SHP77 (cell line): ENCODE results near the gene C1QBP.
A peak's percentile ranks its signal among the peaks of the same experiment; 100 is the strongest.
"Not testable (repeated sequence)": the region's sequence is repeated elsewhere in the genome, so short reads cannot be mapped to it uniquely, and the experiment has no call there.

Experiments
- DNase-seq, 2 experiments: peaks; one replicate each; lab custom pipeline; 2025; lab: John Stamatoyannopoulos, UW

The C1QBP gene

GRCh38 chr17:5438716-5439445 is at the start of gene C1QBP:
Gene C1QBP (minus strand): TSS chr17:5439155. CDS start chr17:5439073, 82 bp downstream.
- peak; percentile 86 to 92 for DNase-seq

- no peak for DNase-seq
Measured at GRCh38 chr17:5488752-5489151, 49.8 kb upstream of the C1QBP start.

DNA sequence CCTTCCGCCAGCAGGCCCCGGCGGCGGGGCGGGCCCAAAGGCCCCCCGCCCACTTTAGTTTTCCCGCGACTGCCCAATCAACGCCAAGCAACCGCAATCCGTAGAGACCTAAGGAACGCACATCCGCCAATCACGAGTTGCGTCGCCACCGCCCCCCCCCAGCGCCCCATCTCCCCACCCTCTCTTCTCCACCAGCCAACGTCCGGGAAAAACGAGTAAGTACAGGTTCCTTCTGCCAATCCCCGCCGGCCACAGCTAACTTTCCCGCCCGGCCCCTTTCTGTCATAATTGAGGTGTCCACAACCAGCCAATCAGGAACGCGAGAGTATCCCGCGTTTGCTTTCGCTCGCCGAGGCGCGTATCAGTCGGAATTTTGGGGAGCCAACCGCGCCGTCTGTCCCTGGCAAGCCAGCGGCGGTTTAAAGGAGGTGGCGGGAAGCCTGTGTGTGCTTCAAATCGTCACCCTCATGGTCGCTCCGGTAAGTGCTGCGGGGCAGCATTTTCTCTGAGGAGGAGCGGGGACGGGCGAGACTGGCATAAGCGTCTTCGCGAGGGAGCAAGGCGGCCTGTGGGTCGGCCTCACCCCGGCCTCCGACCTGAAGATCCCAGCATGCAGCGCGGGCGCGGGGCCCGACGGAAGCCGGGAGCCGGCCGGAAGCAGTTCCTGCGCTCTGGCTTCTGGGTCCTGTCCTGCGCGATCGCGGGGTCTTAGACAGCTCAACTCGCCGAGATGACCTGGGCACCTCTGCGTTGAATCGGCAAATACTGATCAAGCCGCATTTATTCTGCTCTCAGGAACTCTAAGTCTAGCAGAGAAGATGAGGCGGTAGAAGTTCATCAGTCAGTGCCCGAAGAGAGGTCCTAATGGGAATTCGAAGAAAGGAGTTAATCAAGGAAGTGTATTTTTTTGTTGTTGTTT is 47.5 kb upstream of the C1QBP start, which contains the start of gene MIS12:
TSS of gene MIS12 (plus strand) at position 361 of the 919 bp plus-strand sequence. CDS start 2,297 bp downstream, outside the sequence.
- DNase-seq, result peak; percentile 99 to 100

- peak in 1 of 2 experiments; percentile 44 for DNase-seq
Measured at GRCh38 chr17:5485270-5486205, 46.6 kb upstream of the C1QBP start, which contains the start of gene DERL2. Gene DERL2 (minus strand): TSS chr17:5486178. CDS start chr17:5486161, 17 bp downstream.

DNA sequence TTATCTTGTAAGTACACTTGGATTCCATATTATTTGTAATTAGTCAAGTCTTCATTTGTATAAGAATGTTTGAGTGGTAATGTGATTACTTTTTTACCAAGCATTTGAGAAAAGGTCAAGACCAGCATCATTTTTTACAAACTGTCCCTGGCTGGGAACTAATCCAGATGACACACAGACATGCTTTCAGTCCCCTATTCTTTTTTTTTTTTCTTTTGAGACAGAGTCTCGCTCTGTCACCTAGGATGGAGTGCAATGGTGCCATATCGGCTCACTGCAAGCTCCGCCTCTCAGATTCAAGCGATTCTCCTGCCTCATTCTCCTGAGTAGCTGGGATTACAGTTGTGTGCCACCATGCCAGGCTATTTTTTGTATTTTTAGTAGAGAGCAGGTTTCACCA is 42.5 kb upstream of the C1QBP start:
- DNase-seq, result no peak

GRCh38 chr17:5480962-5481361 is 42.0 kb upstream of the C1QBP start:
- no peak for DNase-seq

DNA sequence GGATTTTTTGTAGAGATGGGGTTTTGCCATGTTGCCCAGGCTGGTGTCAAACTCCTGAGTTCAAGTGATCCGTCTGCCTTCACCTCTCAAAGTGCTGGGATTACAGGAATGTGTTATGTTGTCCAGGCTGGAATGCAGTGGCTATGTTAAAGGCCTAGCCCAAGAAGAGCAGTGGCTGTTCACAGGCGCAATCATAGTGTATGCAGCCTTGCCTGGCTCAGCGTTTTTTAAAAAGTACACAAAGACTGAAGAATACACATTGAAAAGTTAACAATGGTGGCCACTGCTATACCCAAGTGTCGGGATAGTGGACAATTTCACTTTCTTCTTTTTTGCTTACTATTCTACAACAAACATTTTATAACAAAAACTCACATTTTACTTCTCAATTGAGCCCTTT is 40.0 kb upstream of the C1QBP start:
- DNase-seq, result no peak

DNA sequence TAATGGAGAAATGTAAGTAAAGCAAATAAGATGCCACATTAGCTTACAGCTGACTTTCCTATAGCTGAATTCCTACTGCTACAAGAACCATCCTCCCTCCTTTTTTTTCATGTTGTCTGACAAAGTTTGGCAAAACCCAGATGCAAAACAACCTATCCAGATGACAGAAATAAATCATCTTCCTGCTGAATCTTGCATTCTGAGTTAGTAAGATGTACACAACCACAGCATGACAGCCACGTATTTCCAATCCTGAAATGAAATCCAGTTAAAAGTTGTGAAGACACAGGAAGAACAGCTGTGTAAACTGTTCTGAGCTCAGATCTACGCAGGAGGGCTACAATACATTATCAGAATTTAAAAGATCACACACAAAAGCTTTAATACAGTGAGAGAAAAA is 35.0 kb upstream of the C1QBP start:
- no peak for DNase-seq

DNA sequence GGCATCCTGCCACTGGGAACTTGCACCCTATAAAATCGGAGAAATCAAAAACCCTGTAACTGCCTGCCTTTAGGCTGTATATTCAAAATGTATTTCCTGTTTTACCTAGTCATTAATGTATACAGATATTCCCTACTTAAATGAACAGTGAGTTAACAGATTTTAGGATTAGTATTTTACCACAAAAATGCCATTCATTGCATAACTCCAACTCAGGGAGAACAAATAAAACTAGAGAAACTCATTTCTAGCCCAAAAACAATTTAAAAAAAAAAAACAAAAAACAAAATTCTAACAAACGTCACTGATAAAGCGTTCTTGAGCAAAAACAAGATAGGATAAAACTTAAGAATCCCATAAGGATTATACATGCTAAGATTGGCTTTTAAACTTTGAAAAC is 33.6 kb upstream of the C1QBP start:
- DNase-seq, result no peak

DNA sequence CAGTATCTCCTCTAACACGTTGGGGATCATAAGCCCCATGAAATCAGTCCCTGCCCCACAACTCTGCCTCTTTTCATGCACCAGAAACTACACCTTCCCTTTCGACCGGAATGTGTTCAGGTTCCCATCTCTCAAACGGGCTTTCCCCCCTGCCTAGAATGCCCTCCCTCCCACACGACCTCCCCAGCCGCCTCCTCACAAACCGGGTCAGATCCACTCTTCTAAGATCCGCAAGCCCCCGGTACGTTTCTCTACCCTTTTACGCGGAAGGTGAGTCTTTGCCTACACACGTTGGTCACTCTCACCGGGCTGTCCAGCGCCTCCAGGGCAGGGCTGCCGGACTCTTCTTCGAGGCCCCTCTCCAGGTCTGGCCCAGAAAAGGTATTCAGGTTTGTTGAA is 29.1 kb upstream of the C1QBP start:
- no peak for DNase-seq

DNA sequence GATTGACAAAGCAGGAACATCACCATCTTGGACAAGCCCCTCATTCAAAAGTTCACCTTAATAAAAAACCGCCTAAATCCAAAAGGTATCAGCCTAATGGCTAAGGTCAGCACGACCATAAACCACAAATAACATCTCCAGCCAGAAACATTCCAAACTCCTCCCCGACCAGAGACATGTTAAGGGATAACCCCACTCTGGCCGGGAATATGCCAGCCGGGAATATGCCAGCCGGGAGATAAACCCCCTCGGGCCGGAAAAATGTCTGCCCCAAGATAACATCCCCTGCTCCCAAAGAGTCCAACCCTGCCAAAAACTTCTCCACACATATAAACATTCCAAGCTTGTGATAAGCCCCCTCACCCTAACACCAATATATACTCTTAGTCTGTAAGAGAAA is 28.5 kb upstream of the C1QBP start:
- DNase-seq, result no peak

- DNase-seq, result no peak
Measured at GRCh38 chr17:5466295-5466694, 27.3 kb upstream of the C1QBP start.

- no peak for DNase-seq
Measured at GRCh38 chr17:5464717-5465507, 26.0 kb upstream of the C1QBP start.

DNA sequence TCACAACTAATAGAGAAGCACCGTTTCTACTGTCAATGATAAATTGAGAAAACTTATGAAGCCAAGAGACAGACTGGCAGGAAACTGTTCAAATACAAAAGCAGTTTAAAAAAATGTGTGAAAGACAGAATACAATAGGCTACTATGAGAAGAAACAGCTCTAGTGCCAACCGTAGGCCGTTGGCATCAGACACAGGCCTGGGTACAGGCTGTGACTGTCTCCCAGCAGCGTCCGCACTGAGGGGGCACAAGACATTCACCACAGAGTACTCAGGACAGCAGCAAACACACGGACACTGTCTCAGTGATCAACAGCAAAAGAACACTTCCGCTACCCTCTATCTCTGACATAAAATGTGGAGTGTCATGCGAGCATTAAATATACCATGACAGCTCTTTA is 7.8 kb upstream of the C1QBP start:
- DNase-seq, result no peak

- no peak for DNase-seq
Measured at GRCh38 chr17:5444209-5444608, 5.3 kb upstream of the C1QBP start.

DNA sequence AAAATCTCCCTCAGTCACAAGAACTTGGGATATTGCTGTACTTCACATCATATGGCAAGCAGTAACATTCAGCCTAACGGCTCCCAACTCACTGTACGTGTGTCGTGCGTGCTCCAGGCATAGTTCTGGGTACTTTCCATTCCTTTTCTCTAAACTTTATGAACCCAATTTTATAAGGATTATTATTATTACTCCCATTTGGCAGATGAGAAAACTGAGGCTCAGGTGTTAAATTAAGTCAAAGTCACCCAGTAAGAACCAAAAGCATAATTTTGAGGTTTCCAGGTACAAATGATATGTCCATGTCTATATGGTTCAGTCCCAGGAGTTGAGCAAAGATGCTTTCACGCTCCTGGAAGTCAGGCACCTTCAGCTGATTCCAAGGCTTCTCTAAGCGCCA is 4.8 kb upstream of the C1QBP start:
- DNase-seq, result no peak

GRCh38 chr17:5439446-5439764 is 450 bp upstream of the C1QBP start:
- DNase-seq, result no peak

- DNase-seq, result no peak
Measured at GRCh38 chr17:5437721-5438317, 1.1 kb downstream of the C1QBP start.

DNA sequence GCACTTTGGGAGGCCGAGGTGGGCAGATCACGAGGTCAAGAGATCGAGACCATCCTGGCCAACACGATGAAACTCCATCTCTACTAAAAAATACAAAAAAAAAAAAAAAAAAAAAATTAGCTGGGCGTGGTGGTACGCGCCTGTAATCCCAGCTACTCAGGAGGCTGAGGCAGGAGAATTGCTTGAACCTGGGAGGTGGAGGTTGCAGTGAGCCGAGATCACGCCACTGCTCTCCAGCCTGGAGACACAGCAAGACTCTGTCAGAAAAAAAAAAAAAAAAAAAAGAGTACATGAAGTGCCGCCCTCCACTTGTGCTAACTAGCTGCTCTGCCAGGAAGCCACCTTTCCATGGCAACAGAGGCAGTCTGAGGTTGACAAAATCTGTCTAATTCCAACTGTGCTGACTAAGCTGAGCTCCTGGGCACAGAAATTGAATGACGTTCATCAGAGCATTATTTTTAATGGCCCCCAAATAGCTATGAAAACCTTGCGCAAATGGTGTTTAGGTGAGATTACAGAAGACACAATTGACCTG is 3.1 kb downstream of the C1QBP start:
- DNase-seq, result not testable (repeated sequence)

- no peak for DNase-seq
Measured at GRCh38 chr17:5434984-5435383, 4.0 kb downstream of the C1QBP start.
